Panc1 (cell line): Measurements from ENCODE around the gene TUBA1C. TPM values are rescaled to one million over a fixed set of nuclear protein-coding genes. Genes with fewer than 3 reads are reported as not detected.

ENCODE experiments used
- ATAC-seq: fragments of 200-7000 bp; cut with Tn5 transposase; 2 replicates; pipeline ENCODE4 v1.9.1; 2020; ENCODE audit warnings: mild to moderate bottlenecking, moderate library complexity
- BruUV-seq: library from RNA; stranded (reverse); fragments of 400-500 nt; replicated peaks from 2 replicates; lab custom pipeline; 2021; lab: Mats Ljungman, UMichigan
- CTCF ChIA-PET: fragments of 300-600 bp; sonication (Branson Sonifier 250); formaldehyde crosslinking; loops from one replicate; lab custom pipeline; 2022; ENCODE audit warnings: antibody characterized with exemption; lab: Charles Lee
- POLR2A ChIA-PET: fragments of 300-600 bp; sonication (Branson Sonifier 250); formaldehyde crosslinking; loops from one replicate; lab custom pipeline; 2022; ENCODE audit warnings: antibody characterized with exemption; lab: Charles Lee
- DNase-seq: peaks from one replicate; pipeline ENCODE4 v3.0.0-alpha.2; 2010; ENCODE audit warnings: low read depth, low spot score
- H3K27ac ChIP-seq: 2 replicates; pipeline ENCODE4 v1.5.1; 2011; ENCODE audit warnings: mild to moderate bottlenecking, low read length, inconsistent platforms
- H3K27me3 ChIP-seq: fragments of 200-500 bp; sonication (Bioruptor generic); 2 replicates; pipeline ENCODE4 v1.6.0; 2014; ENCODE audit warnings: low read length, inconsistent platforms; ENCODE audit not compliant: control insufficient read depth, insufficient read depth
- H3K36me3 ChIP-seq: fragments of 200-500 bp; sonication (Bioruptor generic); 2 replicates; pipeline ENCODE4 v1.5.1; 2014; ENCODE audit warnings: inconsistent platforms, mild to moderate bottlenecking, low read length, moderate library complexity; ENCODE audit not compliant: control insufficient read depth, insufficient read depth
- H3K4me1 ChIP-seq: 2 replicates; pipeline ENCODE4 v1.5.1; 2011; ENCODE audit warnings: inconsistent platforms, mild to moderate bottlenecking, low read length, moderate library complexity; ENCODE audit not compliant: control insufficient read depth, insufficient read depth
- H3K4me3 ChIP-seq, 2 experiments: 2 replicates each; pipeline ENCODE4 v1.5.1; 2011 to 2012; ENCODE audit warnings: low read depth in 2 of 2, low read length in 2 of 2, mild to moderate bottlenecking in 2 of 2, inconsistent platforms in 1 of 2, moderate library complexity in 1 of 2
- H3K9me3 ChIP-seq: fragments of 200-500 bp; sonication (Bioruptor generic); 2 replicates; pipeline ENCODE4 v1.5.1; 2014; ENCODE audit warnings: low read depth, mild to moderate bottlenecking, inconsistent platforms, low read length, moderate library complexity; ENCODE audit not compliant: control insufficient read depth, insufficient read depth
- POLR2AphosphoS5 ChIP-seq: IDR thresholded peaks from 2 replicates; pipeline ENCODE4 v1.6.1; 2012; ENCODE audit warnings: mild to moderate bottlenecking, low read depth, low read length, moderate library complexity
- SIN3A ChIP-seq: IDR thresholded peaks from 2 replicates; pipeline ENCODE4 v1.6.1; 2012; ENCODE audit warnings: low read depth, mild to moderate bottlenecking, low read length, moderate library complexity, borderline replicate concordance; ENCODE audit not compliant: insufficient read depth
- TCF7L2 ChIP-seq: IDR thresholded peaks from 2 replicates; pipeline ENCODE4 v1.6.1; 2011; ENCODE audit warnings: mild to moderate bottlenecking, low read depth, low read length, inconsistent platforms
- in situ Hi-C: cut with HindIII; loops from 2 replicates; pipeline ENCODE4 v1.10.0; 2016; ENCODE audit warnings: low sequenced_read_pairs, low pct_unique_long_range_greater_than_20kb
- intact Hi-C: fragments of 100-400 bp; cut with micrococcal nuclease; formaldehyde crosslinking; loops from one replicate; pipeline ENCODE4 v1.10.0; 2022; ENCODE audit not compliant: unreplicated experiment
- total RNA-seq: library from RNA; stranded (reverse); gene quantifications from one replicate; pipeline ENCODE4 v1.2.1, GENCODE V29; 2021; ENCODE audit not compliant: unreplicated experiment
- TF ChIP-seq, protein P1 (sequence below), 2 experiments: IDR thresholded peaks; 2 replicates each; pipeline ENCODE4 v1.6.1; 2011 to 2012; ENCODE audit warnings: low read depth in 2 of 2, control low read depth in 1 of 2, low read length in 1 of 2, mild to moderate bottlenecking in 1 of 2, moderate library complexity in 1 of 2; ENCODE audit not compliant: insufficient read depth in 1 of 2
- TF ChIP-seq, protein P2 (sequence below): fragments of 450-650 bp; IDR thresholded peaks from 2 replicates; pipeline ENCODE4 v1.5.1; 2017; ENCODE audit warnings: mild to moderate bottlenecking

The TUBA1C gene
- total RNA-seq, 1 experiment from 2014 or later, result 524 TPM

DNA sequence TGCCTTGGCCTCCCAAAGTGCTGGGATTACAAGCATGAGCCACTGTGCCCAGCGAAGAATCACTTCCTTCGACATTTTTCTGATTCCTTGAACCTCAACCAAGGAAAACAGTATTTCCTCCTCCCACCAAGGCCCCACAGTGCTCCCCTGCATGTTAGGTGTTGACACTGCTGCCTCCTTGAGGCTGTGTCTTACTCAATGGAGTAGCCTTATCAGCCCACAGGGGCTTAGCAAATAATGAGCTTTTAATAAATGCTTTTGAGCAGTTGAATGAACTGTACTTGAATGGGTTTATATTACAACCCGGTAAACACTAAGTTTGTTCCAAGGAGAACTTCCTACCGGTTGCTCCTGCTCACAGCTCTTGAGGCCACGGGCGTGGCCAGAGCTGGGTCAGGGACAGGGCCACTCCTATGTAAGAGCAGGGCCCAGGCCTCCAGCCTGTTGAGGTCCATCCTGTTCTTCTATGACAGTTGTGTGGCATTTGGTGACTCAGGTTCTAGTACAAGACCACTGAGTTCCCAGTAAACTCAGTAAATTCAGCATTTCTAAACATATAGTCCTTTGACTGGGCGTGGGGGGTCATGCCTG is 39.2 kb upstream of the TUBA1C start:
- DNase-seq (no peak), ATAC-seq (no peak; the same call in 1 of the 2 replicates)
- BruUV-seq, result no TSS peak
- TF ChIP-seq SIN3A (no peak), TCF7L2 (no peak), POLR2AphosphoS5 (no peak)
- TF ChIP-seq, protein P1, sequence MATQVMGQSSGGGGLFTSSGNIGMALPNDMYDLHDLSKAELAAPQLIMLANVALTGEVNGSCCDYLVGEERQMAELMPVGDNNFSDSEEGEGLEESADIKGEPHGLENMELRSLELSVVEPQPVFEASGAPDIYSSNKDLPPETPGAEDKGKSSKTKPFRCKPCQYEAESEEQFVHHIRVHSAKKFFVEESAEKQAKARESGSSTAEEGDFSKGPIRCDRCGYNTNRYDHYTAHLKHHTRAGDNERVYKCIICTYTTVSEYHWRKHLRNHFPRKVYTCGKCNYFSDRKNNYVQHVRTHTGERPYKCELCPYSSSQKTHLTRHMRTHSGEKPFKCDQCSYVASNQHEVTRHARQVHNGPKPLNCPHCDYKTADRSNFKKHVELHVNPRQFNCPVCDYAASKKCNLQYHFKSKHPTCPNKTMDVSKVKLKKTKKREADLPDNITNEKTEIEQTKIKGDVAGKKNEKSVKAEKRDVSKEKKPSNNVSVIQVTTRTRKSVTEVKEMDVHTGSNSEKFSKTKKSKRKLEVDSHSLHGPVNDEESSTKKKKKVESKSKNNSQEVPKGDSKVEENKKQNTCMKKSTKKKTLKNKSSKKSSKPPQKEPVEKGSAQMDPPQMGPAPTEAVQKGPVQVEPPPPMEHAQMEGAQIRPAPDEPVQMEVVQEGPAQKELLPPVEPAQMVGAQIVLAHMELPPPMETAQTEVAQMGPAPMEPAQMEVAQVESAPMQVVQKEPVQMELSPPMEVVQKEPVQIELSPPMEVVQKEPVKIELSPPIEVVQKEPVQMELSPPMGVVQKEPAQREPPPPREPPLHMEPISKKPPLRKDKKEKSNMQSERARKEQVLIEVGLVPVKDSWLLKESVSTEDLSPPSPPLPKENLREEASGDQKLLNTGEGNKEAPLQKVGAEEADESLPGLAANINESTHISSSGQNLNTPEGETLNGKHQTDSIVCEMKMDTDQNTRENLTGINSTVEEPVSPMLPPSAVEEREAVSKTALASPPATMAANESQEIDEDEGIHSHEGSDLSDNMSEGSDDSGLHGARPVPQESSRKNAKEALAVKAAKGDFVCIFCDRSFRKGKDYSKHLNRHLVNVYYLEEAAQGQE (IDR thresholded peaks at IDR 0.05; ENCODE audit: insufficient read depth in 1 of 2, low read depth in 2 of 2, low read length in 1 of 2), result no peak
- TF ChIP-seq, protein P2, sequence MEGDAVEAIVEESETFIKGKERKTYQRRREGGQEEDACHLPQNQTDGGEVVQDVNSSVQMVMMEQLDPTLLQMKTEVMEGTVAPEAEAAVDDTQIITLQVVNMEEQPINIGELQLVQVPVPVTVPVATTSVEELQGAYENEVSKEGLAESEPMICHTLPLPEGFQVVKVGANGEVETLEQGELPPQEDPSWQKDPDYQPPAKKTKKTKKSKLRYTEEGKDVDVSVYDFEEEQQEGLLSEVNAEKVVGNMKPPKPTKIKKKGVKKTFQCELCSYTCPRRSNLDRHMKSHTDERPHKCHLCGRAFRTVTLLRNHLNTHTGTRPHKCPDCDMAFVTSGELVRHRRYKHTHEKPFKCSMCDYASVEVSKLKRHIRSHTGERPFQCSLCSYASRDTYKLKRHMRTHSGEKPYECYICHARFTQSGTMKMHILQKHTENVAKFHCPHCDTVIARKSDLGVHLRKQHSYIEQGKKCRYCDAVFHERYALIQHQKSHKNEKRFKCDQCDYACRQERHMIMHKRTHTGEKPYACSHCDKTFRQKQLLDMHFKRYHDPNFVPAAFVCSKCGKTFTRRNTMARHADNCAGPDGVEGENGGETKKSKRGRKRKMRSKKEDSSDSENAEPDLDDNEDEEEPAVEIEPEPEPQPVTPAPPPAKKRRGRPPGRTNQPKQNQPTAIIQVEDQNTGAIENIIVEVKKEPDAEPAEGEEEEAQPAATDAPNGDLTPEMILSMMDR, result no peak
- Histone ChIP-seq H3K4me1 (no peaks in the 10 kb centered on the region), H3K4me3 (no peak overlapping the region), H3K36me3 (no peaks in the 10 kb centered on the region), H3K9me3 (no peaks in the 10 kb centered on the region), H3K27me3 (no peaks in the 10 kb centered on the region), H3K27ac (no peak overlapping the region)
- ChIA-PET POLR2A (no interaction called here), CTCF (interaction anchor here (0.6 kb wide), 1 partner anchor 81 kb away, joined by 3 read pairs; no protein-coding TSS in a partner anchor)
- intact Hi-C loops, result no loop called here
- in situ Hi-C loops, result no loop called here

DNA sequence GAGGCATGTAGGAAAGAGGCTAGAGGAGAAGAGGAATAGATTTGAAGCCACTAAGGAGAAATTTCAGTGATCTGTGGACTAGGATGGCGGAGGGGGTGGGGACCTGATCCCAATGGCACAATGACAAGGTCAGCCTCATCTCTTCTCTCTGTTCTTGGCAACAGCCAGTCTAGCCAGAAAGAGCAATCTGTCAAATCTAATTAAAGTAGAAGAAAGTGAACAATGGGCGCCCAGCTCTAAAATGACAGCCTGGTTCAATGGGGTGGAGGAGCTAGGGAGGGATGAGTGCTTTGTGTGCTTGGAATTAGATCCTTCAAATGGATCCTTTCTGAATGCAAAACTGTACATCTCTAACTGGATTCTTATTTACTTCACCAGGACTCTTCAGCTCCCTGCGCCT is 37.2 kb upstream of the TUBA1C start:
- Histone ChIP-seq H3K9me3 (no peaks in the 10 kb centered on the region), H3K36me3 (no peaks in the 10 kb centered on the region), H3K4me1 (no peaks in the 10 kb centered on the region), H3K27me3 (no peaks in the 10 kb centered on the region), H3K4me3 (no peak overlapping the region), H3K27ac (no peak overlapping the region)
- intact Hi-C loops (no loop called here), in situ Hi-C loops (no loop called here)
- no peak for ATAC-seq
- POLR2A ChIA-PET, result no interaction called here
- TF ChIP-seq TCF7L2 (no peak), POLR2AphosphoS5 (no peak), SIN3A (no peak)
- TF ChIP-seq, protein P1 (IDR thresholded peaks at IDR 0.05; ENCODE audit: insufficient read depth in 1 of 2, low read depth in 2 of 2, low read length in 1 of 2), result no peak
- TF ChIP-seq, protein P2, result no peak
- BruUV-seq, result no TSS peak
- DNase-seq, result no peak
- CTCF ChIA-PET, result interaction anchor here (0.5 kb wide), 2 partner anchors 75 to 940 kb away, joined by 3 to 8 read pairs; no protein-coding TSS in a partner anchor
